Vagina (tissue), 2 donors: ENCODE measurements around the gene SMARCD1. TPM values are rescaled to one million over a fixed set of nuclear protein-coding genes. Genes with fewer than 3 reads are reported as not detected.
"Not testable (repeated sequence)": the region's sequence is repeated elsewhere in the genome, so short reads cannot be mapped to it uniquely, and the experiment has no call there.

Source experiments
- DNase-seq, 2 donors: peaks; one replicate each; pipeline ENCODE4 v3.0.0-alpha.2; 2017; ENCODE audit errors: extremely low spot score in 2 of 2
- H3K27ac ChIP-seq: fragments of 200-600 bp; sonication (generic); one replicate; pipeline ENCODE4 v1.5.1; 2019
- H3K27me3 ChIP-seq: fragments of 200-600 bp; sonication (generic); one replicate; pipeline ENCODE4 v1.5.1; 2019
- H3K36me3 ChIP-seq, 2 donors: fragments of 200-600 bp; sonication (generic); one replicate each; pipeline ENCODE4 v1.5.1; 2017 to 2019
- H3K4me1 ChIP-seq: fragments of 200-600 bp; sonication (generic); one replicate; pipeline ENCODE4 v1.5.1; 2019
- H3K4me3 ChIP-seq, 2 donors: fragments of 200-600 bp; sonication (generic); 1 replicate in 1 of 2; 2 replicates in 1 of 2; pipeline ENCODE4 v1.5.1; 2016 to 2019
- H3K9me3 ChIP-seq: fragments of 200-600 bp; sonication (generic); one replicate; pipeline ENCODE4 v1.5.1; 2019
- POLR2A ChIP-seq, 2 donors: fragments of 450-650 bp; IDR thresholded peaks; one replicate each; pipeline ENCODE4 v1.6.1; 2017; ENCODE audit warnings: antibody characterized with exemption in 2 of 2, mild to moderate bottlenecking in 2 of 2, moderate library complexity in 2 of 2
- POLR2AphosphoS5 ChIP-seq, 2 donors: sonication (generic); formaldehyde crosslinking; IDR thresholded peaks; one replicate each; pipeline ENCODE4 v1.9.0; 2017; ENCODE audit warnings: antibody characterized with exemption in 2 of 2, mild to moderate bottlenecking in 2 of 2, low read depth in 1 of 2; ENCODE audit not compliant: insufficient read depth in 1 of 2
- intact Hi-C: fragments of 100-400 bp; cut with DNase I; formaldehyde crosslinking; loops from one replicate; pipeline ENCODE4 v1.15.1; 2023
- total RNA-seq: library from RNA; depleted of rRNA; stranded (reverse); fragments of >200 nt; gene quantifications from one replicate; pipeline ENCODE4 v1.2.3, GENCODE V29; 2016
- TF ChIP-seq, protein P1 (sequence below), 3 experiments: fragments of 450-650 bp in 2 of 3; fragments of 200-600 bp in 1 of 3; sonication (generic) in 1 of 3; IDR thresholded peaks; one replicate each; pipeline ENCODE4 v1.5.1; 2017 to 2019; ENCODE audit warnings: antibody characterized with exemption in 3 of 3, mild to moderate bottlenecking in 2 of 3, moderate library complexity in 2 of 3

The SMARCD1 gene
- total RNA-seq, 1 donor from 2014 or later = 42.2 TPM

DNA sequence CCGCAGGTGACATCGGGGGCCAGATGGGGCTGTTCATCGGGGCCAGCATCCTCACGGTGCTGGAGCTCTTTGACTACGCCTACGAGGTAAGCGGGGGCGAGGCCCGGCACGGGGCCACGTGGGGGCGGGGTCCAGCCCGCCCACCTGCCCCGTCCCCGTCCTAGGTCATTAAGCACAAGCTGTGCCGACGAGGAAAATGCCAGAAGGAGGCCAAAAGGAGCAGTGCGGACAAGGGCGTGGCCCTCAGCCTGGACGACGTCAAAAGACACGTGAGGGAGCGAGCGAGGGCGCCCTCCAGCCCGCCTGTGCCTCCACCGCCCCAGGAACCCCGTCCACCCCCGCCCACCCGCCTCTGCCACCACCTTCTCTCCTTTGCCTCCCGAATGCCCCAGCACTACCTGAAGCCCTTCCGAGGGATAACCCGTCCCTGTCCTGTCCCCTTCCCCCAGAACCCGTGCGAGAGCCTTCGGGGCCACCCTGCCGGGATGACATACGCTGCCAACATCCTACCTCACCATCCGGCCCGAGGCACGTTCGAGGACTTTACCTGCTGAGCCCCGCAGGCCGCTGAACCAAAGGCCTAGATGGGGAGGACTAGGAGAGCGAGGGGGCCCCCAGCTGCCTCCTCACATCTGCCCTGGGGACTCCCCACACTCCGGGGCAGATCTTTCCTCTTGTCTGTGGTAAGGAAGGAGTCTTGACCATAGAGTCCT, 3.9 kb upstream of the SMARCD1 start:
- intact Hi-C loops = no loop called here
- Histone ChIP-seq H3K27ac (no peak overlapping the region), H3K36me3 (no peaks in the 10 kb centered on the region), H3K9me3 (no peaks in the 10 kb centered on the region), H3K4me1 (peaks cover 29% of the 10 kb centered on the region), H3K4me3 (peak overlapping the region in 1 of 2 donors; percentile 11), H3K27me3 (no peaks in the 10 kb centered on the region)
- no peak for DNase-seq
- TF ChIP-seq, protein P1, sequence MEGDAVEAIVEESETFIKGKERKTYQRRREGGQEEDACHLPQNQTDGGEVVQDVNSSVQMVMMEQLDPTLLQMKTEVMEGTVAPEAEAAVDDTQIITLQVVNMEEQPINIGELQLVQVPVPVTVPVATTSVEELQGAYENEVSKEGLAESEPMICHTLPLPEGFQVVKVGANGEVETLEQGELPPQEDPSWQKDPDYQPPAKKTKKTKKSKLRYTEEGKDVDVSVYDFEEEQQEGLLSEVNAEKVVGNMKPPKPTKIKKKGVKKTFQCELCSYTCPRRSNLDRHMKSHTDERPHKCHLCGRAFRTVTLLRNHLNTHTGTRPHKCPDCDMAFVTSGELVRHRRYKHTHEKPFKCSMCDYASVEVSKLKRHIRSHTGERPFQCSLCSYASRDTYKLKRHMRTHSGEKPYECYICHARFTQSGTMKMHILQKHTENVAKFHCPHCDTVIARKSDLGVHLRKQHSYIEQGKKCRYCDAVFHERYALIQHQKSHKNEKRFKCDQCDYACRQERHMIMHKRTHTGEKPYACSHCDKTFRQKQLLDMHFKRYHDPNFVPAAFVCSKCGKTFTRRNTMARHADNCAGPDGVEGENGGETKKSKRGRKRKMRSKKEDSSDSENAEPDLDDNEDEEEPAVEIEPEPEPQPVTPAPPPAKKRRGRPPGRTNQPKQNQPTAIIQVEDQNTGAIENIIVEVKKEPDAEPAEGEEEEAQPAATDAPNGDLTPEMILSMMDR (IDR thresholded peaks at IDR 0.05) = no peak
- TF ChIP-seq POLR2AphosphoS5 (IDR thresholded peaks at IDR 0.05; ENCODE audit: insufficient read depth in 1 of 2, low read depth in 1 of 2) (no peak), POLR2A (IDR thresholded peaks at IDR 0.05) (no peak)

DNA sequence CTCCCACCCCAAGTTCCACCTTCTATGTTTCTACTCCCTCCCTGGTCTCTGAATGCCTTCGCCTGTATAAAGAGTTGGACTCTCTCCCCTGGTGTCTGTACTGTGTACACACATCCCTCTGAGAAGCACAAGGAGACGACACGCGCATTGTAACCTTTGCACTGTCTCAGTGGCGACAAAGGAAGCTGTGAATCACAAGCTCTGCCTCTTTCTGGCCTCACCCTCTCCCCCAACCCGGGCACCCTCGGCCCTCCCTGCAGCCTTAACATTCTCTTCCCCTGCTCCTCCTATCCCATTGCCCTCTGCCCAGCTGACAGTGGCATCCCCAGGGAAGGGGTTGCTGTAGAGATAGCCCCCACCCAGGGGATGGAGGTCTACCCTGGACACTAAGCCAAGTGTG, 2.5 kb upstream of the SMARCD1 start:
- Histone ChIP-seq H3K27ac (no peak overlapping the region), H3K9me3 (no peaks in the 10 kb centered on the region), H3K4me1 (peaks cover 29% of the 10 kb centered on the region), H3K4me3 (no peak overlapping the region), H3K36me3 (peaks cover 0 to 11% of the 10 kb centered on the region in 2 donors), H3K27me3 (no peaks in the 10 kb centered on the region)
- intact Hi-C loops = no loop called here
- TF ChIP-seq, protein P1 (IDR thresholded peaks at IDR 0.05) = no peak
- no peak for TF ChIP-seq POLR2A (IDR thresholded peaks at IDR 0.05)
- no peak for TF ChIP-seq POLR2AphosphoS5 (IDR thresholded peaks at IDR 0.05; ENCODE audit: insufficient read depth in 1 of 2, low read depth in 1 of 2)
- DNase-seq = no peak

DNA sequence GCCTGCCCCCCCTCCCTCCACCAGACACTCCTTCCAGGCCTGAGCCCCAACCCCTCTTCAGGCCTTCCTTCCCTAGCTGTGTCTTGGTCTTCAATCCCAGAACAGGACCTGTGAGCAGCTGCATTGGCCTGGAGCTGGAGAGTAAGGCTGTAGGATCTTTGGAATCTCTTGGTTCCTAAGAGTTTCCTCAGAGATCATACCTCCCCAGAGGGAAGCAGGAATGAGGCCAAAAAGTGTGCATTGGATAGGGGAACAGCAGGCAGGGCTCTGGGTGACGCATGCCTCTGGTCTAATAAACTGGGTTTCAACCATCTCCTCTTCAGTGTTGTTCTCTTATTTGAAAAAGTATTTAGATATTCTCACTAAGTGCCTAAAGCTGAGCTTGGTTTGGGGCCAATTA, 1.8 kb upstream of the SMARCD1 start:
- no peak overlapping the region for H3K27ac ChIP-seq
- H3K36me3 ChIP-seq = peaks cover 0 to 17% of the 10 kb centered on the region in 2 donors
- peaks cover 29% of the 10 kb centered on the region for H3K4me1 ChIP-seq
- H3K9me3 ChIP-seq = no peaks in the 10 kb centered on the region
- no peak overlapping the region for H3K4me3 ChIP-seq
- no peak for DNase-seq
- no peak for TF ChIP-seq POLR2A (IDR thresholded peaks at IDR 0.05)
- no peaks in the 10 kb centered on the region for H3K27me3 ChIP-seq
- intact Hi-C loops = no loop called here

DNA sequence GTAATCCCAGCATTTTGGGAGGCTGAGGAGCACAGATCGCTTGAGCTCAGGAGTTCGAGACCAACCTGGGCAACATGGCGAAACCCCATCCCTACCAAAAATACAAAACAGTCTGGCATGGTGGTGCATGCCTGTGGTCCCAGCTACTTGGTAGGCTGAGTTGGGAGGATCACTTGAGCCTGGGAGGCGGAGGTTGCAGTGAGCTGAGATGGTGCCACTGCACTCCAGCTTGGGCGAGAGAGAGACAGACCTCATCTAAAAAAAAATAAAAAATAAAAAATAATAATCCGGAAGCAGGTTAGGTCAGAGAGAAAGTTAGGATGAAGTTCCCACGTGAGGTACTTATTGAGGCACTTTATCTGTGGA, 750 bp upstream of the SMARCD1 start:
- peak overlapping the region; percentile 85 to 93 for H3K4me3 ChIP-seq
- DNase-seq, intact Hi-C loops, H3K9me3 ChIP-seq, H3K27me3 ChIP-seq: not testable (repeated sequence)
- peak overlapping the region; percentile 96 for H3K27ac ChIP-seq
- peaks cover 29% of the 10 kb centered on the region for H3K4me1 ChIP-seq
- peaks cover 0 to 28% of the 10 kb centered on the region in 2 donors for H3K36me3 ChIP-seq

DNA sequence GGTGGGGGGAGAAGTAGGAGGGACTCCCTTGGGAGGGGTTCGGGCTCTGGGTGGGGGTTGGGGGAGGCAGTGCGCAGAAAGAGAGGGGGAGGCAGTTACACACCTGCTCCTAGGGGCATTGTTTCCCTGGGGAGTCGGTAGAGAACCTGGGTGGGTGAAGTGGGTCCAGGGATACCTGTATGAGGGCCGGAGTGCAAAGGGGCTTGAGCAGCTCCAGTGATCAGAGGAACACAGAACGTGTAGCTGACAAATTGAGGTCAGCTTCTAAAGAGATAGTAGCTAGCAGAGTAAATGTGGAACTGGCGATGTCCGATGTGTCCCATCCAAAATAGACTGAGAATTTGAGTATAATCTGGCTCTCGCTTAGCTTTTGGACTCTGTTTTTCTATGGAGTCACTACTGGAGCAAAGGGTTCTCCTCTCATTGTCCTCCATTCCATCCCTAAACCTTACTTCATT, 502 bp downstream of the SMARCD1 start:
- H3K9me3 ChIP-seq = no peaks in the 10 kb centered on the region
- TF ChIP-seq POLR2AphosphoS5 (IDR thresholded peaks at IDR 0.05; ENCODE audit: insufficient read depth in 1 of 2, low read depth in 1 of 2) (no peak), POLR2A (IDR thresholded peaks at IDR 0.05) (no peak)
- TF ChIP-seq, protein P1 (IDR thresholded peaks at IDR 0.05) = no peak
- no peaks in the 10 kb centered on the region for H3K27me3 ChIP-seq
- no peak for DNase-seq
- H3K4me3 ChIP-seq = peak overlapping the region; percentile 85 to 93
- peaks cover 26% of the 10 kb centered on the region for H3K4me1 ChIP-seq
- H3K27ac ChIP-seq = peak overlapping the region; percentile 96
- H3K36me3 ChIP-seq = peaks cover 0 to 40% of the 10 kb centered on the region in 2 donors
- intact Hi-C loops = no loop called here

DNA sequence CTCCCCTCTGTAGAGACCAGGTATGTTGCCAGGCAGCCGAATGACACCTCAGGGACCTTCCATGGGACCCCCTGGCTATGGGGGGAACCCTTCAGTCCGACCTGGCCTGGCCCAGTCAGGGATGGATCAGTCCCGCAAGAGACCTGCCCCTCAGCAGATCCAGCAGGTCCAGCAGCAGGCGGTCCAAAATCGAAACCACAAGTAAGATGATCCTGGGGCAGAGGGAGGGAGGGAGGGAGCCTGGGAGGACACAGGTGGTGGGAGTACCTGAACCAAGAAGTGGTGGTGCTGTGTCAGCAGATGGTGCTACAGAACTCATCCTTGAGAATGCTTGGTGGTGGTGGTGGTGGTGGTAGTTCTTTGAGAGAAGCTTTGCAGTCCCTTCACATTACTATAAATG, 1.0 kb downstream of the SMARCD1 start:
- H3K27me3 ChIP-seq = no peaks in the 10 kb centered on the region
- H3K27ac ChIP-seq = peak overlapping the region; percentile 96
- H3K9me3 ChIP-seq = no peaks in the 10 kb centered on the region
- TF ChIP-seq, protein P1 (IDR thresholded peaks at IDR 0.05) = no peak
- no peak for TF ChIP-seq POLR2AphosphoS5 (IDR thresholded peaks at IDR 0.05; ENCODE audit: insufficient read depth in 1 of 2, low read depth in 1 of 2)
- no peak for TF ChIP-seq POLR2A (IDR thresholded peaks at IDR 0.05)
- peaks cover 21% of the 10 kb centered on the region for H3K4me1 ChIP-seq
- intact Hi-C loops = no loop called here
- peak overlapping the region; percentile 85 to 93 for H3K4me3 ChIP-seq
- peaks cover 0 to 45% of the 10 kb centered on the region in 2 donors for H3K36me3 ChIP-seq
- no peak for DNase-seq
